Peyer's patch (tissue), 4 donors: ENCODE data around the gene RAD51B.

Experiments used
- CTCF ChIP-seq, 6 experiments: fragments of 450-650 bp in 4 of 6; fragments of 200-600 bp in 2 of 6; sonication (generic) in 1 of 6; IDR thresholded peaks; one replicate each; pipeline ENCODE4 v1.5.1; 2017 to 2019; ENCODE audit warnings: antibody characterized with exemption in 6 of 6, mild to moderate bottlenecking in 3 of 6, moderate library complexity in 1 of 6
- POLR2A ChIP-seq, 2 donors: fragments of 450-650 bp; IDR thresholded peaks; one replicate each; pipeline ENCODE4 v1.5.1; 2017; ENCODE audit warnings: antibody characterized with exemption in 2 of 2, mild to moderate bottlenecking in 2 of 2, moderate library complexity in 2 of 2

- TF ChIP-seq CTCF (IDR thresholded peaks at IDR 0.05) (no peak), POLR2A (IDR thresholded peaks at IDR 0.05) (no peak)
Observed at GRCh38 chr14:67856827-67857226, 37.2 kb downstream of the RAD51B start.
